ENCODE results near the gene TLCD1.

GRCh38 chr17:28722417-28723158, 3.4 kb downstream of the TLCD1 start:
- TF ChIP-seq, protein P1, sequence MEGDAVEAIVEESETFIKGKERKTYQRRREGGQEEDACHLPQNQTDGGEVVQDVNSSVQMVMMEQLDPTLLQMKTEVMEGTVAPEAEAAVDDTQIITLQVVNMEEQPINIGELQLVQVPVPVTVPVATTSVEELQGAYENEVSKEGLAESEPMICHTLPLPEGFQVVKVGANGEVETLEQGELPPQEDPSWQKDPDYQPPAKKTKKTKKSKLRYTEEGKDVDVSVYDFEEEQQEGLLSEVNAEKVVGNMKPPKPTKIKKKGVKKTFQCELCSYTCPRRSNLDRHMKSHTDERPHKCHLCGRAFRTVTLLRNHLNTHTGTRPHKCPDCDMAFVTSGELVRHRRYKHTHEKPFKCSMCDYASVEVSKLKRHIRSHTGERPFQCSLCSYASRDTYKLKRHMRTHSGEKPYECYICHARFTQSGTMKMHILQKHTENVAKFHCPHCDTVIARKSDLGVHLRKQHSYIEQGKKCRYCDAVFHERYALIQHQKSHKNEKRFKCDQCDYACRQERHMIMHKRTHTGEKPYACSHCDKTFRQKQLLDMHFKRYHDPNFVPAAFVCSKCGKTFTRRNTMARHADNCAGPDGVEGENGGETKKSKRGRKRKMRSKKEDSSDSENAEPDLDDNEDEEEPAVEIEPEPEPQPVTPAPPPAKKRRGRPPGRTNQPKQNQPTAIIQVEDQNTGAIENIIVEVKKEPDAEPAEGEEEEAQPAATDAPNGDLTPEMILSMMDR (IDR thresholded peaks at IDR 0.05 in 8 of 11, conservative IDR thresholded peaks at IDR 0.05 in 3 of 11): no peak
- no peak for TF ChIP-seq POLR2A (IDR thresholded peaks at IDR 0.05)
- TF ChIP-seq POLR2AphosphoS5 (IDR thresholded peaks at IDR 0.05): no peak

Measured in spleen (tissue), 7 donors.